ENCODE measurements around the gene INPP1.
"Not testable (repeated sequence)": the region's sequence is repeated elsewhere in the genome, so short reads cannot be mapped to it uniquely, and the experiment has no call there.

INPP1 gene

DNA sequence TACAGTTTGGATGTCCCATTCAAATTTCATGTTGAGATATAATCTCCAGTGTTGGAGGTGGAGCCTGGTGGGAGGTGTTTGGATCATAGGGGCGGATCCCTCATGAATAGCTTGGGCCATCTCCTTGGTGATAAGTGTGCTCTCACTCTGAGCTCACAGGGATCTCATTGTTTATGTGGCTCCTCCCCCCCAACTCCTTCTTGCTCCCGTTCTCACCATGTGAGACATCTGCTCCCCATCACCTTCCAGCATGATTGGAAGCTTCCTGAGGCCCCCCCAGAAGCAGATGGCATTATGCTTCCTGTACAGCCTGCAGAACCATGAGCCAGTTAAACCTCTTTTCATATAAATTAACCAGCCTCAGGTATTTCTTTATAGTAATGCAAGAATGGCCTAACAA lies 3.0 kb upstream of the INPP1 start:
- Mint-ChIP-seq H3K27ac (no peak overlapping the region), H3K36me3 (ENCODE audit: low read depth) (peaks cover 2% of the 10 kb centered on the region), H3K9me3 (no peaks in the 10 kb centered on the region), H3K27me3 (ENCODE audit: low read depth) (peaks cover 38% of the 10 kb centered on the region), H3K4me1 (ENCODE audit: low read depth) (peaks cover 15% of the 10 kb centered on the region), H3K4me3 (no peak overlapping the region)

DNA sequence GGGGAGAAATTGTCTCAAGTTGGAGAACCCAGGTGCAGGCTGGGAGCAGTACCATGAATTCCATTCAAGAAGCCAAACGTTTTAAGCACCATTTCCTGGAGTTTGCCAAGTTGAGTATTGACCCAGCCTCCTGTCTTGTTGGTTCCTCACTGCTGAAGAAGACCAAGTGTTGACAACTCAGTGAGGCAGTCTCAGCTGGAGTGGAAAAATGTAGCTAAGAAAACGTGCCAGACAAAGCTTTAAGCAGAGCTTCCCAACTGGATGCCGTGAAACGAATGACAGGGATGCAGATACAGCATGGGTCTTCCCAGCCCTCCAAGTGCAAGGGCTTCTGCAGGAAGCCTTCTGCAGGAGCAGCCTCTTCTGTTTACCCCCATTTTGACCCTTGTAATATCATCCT lies 778 bp upstream of the INPP1 start:
- no peaks in the 10 kb centered on the region for H3K36me3 Mint-ChIP-seq (ENCODE audit: low read depth)
- peaks cover 17% of the 10 kb centered on the region for H3K4me1 Mint-ChIP-seq (ENCODE audit: low read depth)
- H3K4me3 Mint-ChIP-seq = peak overlapping the region; percentile 82
- H3K27ac Mint-ChIP-seq = no peak overlapping the region
- H3K9me3 Mint-ChIP-seq = no peaks in the 10 kb centered on the region
- H3K27me3 Mint-ChIP-seq (ENCODE audit: low read depth) = peaks cover 31% of the 10 kb centered on the region

DNA sequence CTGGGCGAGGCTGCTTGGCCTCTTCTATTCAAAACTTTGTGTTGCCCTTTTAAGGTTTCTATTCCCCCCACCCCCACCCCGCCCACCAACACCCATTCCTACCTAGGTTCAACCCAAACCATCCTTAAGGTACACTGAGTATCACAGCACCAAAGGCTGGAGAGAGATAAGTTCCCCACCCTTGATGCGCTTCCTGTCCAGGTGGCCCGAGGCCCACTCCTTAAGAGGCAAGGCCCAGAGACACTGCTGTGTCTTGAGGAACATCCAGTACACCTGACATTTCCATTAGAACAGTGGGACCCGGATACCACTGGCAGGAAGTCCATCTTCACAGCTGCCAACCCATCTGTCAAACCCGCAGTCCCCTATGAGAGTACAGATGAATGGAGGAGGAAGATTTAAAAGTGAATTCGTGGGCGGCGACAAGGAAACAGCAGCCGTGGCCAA lies 277 bp upstream of the INPP1 start:
- Mint-ChIP-seq H3K4me3 (peak overlapping the region; percentile 82), H3K36me3 (ENCODE audit: low read depth) (no peaks in the 10 kb centered on the region), H3K9me3 (no peaks in the 10 kb centered on the region), H3K4me1 (ENCODE audit: low read depth) (peaks cover 17% of the 10 kb centered on the region), H3K27me3 (ENCODE audit: low read depth) (peaks cover 29% of the 10 kb centered on the region), H3K27ac (no peak overlapping the region)

DNA sequence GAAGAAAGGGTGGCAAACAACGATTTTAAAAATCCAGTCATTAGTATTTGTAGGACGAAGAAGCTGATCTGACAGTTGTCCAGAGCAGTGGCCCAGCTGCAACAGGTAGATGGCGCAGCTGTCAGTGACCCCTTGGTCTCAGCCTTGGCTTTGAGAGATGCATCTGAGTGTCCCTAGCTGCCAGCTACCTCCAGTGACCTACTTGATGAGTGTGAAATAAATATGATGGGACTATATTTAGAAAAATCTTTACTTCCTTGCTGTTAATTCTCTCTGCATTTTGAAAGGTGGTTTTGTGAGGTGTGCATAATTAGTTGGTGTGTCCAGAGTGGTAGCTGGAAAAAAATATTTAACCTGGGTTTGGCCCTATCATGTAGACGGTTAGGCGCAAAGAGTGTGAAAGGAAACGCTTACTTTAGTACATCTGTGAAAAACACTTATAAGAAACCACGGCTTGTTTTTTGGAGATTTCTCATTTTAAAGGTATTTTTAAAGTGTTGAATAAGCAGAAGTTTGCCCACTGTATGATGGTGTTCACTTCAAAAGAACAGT lies 963 bp downstream of the INPP1 start:
- peak overlapping the region; percentile 73 for H3K27ac Mint-ChIP-seq
- H3K36me3 Mint-ChIP-seq (ENCODE audit: low read depth) = peaks cover 3% of the 10 kb centered on the region
- H3K4me1 Mint-ChIP-seq (ENCODE audit: low read depth) = peaks cover 17% of the 10 kb centered on the region
- no peaks in the 10 kb centered on the region for H3K9me3 Mint-ChIP-seq
- peak overlapping the region; percentile 89 for H3K4me3 Mint-ChIP-seq
- H3K27me3 Mint-ChIP-seq (ENCODE audit: low read depth) = peaks cover 24% of the 10 kb centered on the region

DNA sequence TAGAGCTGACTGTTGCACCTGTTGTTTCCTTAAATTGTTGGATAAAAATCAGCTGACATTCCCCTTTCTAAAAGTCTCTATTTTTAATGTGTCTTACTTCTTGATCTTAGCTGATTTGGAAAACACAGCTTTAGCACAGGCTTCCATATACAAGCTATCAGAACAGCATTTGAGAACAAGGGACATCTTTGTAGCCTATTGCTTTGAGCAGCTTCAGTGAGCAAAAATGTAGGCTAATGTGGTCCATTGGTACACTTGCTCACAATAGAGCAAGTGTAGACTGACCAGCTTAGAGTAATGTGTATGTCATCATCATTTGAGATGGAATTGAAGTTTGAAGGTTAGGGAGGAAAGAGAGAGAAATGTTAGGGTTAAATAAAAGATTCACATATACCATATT lies 7.0 kb downstream of the INPP1 start:
- no peak overlapping the region for H3K4me3 Mint-ChIP-seq

DNA sequence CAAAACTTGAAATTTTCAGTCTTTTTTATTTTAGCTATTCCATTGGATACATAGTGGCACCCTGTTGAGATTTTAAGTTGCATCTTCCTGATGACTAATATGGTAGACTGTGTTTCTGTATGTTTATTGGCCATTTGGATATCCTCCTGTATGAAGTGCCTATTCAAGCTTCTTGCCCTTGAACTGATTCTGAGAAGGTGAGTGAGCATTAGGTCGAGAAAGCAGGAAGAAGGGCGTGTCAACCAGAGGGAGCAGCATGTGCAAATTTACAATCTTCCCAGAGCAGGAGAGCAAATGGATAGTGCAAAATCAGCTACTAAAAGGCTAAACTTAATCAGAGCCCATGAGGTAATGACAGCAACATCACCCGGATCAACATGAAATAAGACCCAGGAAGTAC lies 8.6 kb downstream of the INPP1 start:
- H3K4me3 Mint-ChIP-seq = no peak overlapping the region
- no peak overlapping the region for H3K27ac Mint-ChIP-seq
- peaks cover 3% of the 10 kb centered on the region for H3K36me3 Mint-ChIP-seq (ENCODE audit: low read depth)
- no peaks in the 10 kb centered on the region for H3K27me3 Mint-ChIP-seq (ENCODE audit: low read depth)
- peaks cover 2% of the 10 kb centered on the region for H3K4me1 Mint-ChIP-seq (ENCODE audit: low read depth)
- H3K9me3 Mint-ChIP-seq = no peaks in the 10 kb centered on the region

More for the DNA sequence above, 7.0 kb downstream of the INPP1 start:
- Mint-ChIP-seq H3K27me3 (ENCODE audit: low read depth) (no peaks in the 10 kb centered on the region), H3K27ac (no peak overlapping the region), H3K4me1 (ENCODE audit: low read depth) (peaks cover 4% of the 10 kb centered on the region), H3K9me3 (no peaks in the 10 kb centered on the region), H3K36me3 (ENCODE audit: low read depth) (peaks cover 3% of the 10 kb centered on the region)

DNA sequence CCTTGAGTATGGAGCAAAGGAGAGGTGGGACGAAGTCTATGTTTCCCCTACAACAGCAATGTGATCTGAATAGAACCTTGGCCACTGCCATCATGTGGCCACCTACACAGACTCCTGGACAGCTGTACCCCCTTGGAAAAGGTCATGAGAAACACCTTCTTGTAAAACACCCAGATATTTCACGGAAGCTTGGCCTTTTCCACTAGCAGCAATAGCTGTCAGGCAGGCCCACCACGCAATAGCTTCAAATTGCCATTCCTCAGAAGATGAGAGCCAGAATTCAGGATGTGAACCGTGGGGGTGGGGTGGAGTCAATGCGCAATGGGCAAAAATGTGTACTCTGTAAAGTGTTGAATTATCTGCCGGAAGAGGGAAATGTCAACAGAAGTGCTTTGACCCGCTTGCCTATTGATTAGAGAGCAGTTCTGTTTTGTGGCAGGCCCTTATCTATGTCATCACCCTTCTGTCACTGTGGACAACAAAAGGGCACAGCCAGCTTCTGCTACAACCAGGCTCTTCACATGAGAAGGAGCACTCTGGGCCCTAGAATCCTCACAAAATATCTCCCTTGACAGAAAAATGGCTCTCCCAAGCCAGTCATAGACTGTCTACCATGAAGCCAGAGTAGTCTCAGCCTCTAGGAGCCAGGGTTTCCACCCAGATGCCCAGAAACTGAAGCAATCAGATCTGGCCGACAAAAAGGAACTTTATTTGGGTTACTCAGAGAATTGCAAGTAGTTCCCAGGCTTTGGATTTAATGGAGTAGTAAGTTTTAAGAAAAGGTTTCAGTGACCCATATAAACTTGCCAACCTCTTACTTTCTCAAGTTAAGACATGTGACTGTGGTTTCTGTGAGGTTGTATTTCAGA lies 9.5 kb downstream of the INPP1 start:
- Mint-ChIP-seq H3K27ac (no peak overlapping the region), H3K4me3 (no peak overlapping the region), H3K9me3 (no peaks in the 10 kb centered on the region), H3K4me1 (ENCODE audit: low read depth) (peaks cover 2% of the 10 kb centered on the region), H3K36me3 (ENCODE audit: low read depth) (peaks cover 3% of the 10 kb centered on the region), H3K27me3 (ENCODE audit: low read depth) (no peaks in the 10 kb centered on the region)

DNA sequence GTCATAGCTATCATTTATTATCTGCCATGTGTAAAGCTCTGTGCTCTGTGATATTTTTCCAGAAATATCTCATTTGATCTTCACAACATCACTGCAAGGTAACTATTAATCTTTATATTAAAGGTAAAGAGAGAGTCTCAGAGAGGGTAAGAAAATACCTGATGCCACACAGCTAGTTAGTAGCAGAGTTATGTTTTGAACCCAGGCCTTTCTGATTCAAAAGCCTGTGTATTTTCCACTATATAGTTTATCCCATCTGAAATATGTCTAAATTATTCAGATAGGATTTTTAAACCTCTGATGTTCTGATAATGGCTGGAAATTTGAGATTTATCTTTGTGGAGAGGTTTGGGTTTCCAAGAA lies 10.1 kb downstream of the INPP1 start:
- Mint-ChIP-seq H3K4me1 (ENCODE audit: low read depth) (peaks cover 2% of the 10 kb centered on the region), H3K36me3 (ENCODE audit: low read depth) (peaks cover under 1% of the 10 kb centered on the region), H3K27ac (no peak overlapping the region), H3K27me3 (ENCODE audit: low read depth) (no peaks in the 10 kb centered on the region), H3K4me3 (no peak overlapping the region), H3K9me3 (no peaks in the 10 kb centered on the region)

DNA sequence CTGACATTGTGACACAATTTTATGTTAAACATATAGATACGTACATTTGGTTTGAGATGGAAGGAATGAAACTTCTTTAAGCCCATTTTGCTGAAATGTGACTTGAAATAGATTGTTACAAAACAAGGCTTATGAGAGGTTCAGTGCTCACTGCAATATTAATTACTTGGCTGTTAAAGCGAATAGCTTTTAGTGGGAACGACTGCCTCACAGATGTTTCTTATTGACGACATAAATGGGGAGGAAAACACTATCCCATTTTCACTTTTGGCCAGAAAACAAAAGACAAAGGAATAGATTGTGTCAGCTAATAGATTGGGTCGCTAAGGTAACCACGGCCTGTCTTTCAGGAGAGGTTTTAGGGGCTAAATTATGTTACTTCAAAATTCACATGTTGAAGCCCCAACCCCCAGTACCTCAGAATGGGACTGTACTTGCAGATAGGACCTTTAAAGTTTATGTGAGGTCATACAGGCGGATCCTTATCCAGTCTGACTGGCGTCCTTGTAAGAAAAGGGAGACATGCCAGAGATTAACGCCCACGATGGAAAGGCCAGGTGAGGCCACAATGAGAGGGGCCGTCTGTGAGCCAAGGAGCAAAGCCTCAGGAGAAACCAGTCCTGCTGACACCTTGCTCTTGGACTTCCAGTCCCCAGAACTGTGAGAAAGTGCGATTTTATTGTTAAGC lies 10.8 kb downstream of the INPP1 start:
- Mint-ChIP-seq H3K27ac (no peak overlapping the region), H3K36me3 (ENCODE audit: low read depth) (no peaks in the 10 kb centered on the region), H3K4me3 (no peak overlapping the region), H3K27me3 (ENCODE audit: low read depth) (no peaks in the 10 kb centered on the region), H3K9me3 (no peaks in the 10 kb centered on the region), H3K4me1 (ENCODE audit: low read depth) (peaks cover 2% of the 10 kb centered on the region)

DNA sequence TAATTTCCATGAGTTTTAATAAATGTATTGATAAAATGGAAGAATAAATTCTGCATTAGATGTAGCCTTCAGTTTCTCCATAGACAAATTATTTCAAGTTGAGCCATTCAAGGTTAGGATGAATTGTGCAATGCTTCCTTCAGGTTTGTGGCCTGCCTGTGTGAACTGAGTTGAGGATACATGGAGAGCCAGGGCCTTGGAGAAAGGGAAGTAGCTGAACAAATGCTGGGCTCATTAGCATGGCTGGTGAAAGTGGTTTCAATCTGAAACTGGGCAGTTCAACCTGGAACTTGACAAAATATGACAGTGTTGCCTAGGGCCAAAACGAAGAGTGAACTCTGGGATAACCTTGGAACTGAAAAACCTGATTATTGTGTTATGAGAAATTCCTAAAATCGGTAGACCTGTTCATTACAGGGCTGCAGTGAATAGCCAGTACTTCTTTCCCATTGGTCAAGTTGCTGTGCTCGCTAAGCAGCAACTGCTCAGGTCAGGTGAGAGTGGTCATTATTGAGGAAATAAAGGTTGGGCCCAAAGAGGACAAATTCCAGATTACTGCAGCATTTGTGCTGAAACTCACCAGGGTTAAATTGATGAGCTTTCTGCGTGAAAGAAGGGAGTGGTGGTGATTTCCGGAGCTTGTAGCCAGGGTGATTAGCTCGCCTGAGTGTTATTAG lies 12.7 kb downstream of the INPP1 start:
- H3K36me3 Mint-ChIP-seq (ENCODE audit: low read depth) = no peaks in the 10 kb centered on the region
- no peak overlapping the region for H3K4me3 Mint-ChIP-seq
- H3K27ac Mint-ChIP-seq = no peak overlapping the region
- no peaks in the 10 kb centered on the region for H3K9me3 Mint-ChIP-seq
- H3K4me1 Mint-ChIP-seq (ENCODE audit: low read depth) = peaks cover 16% of the 10 kb centered on the region
- H3K27me3 Mint-ChIP-seq (ENCODE audit: low read depth) = no peaks in the 10 kb centered on the region

DNA sequence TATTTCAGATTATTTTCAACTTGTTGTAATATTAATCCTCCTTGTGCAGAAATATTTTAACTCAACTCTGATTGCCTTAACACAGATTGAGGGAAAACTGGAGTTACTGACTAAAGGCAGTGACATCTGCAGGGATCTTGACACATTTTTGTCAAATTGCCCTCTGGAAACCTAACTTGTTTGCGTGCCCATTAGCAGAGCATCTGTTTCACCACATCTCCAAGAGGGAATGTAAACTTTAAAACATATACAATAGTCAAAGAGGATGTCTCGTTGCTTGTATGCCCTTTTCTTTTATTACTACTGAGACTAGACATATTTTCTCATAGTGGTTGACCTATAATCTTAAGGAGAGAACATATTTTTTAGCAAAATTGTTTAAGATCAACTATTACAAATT lies 14.2 kb downstream of the INPP1 start:
- H3K4me3 Mint-ChIP-seq = no peak overlapping the region
- no peaks in the 10 kb centered on the region for H3K27me3 Mint-ChIP-seq (ENCODE audit: low read depth)
- no peaks in the 10 kb centered on the region for H3K9me3 Mint-ChIP-seq
- no peaks in the 10 kb centered on the region for H3K36me3 Mint-ChIP-seq (ENCODE audit: low read depth)
- H3K4me1 Mint-ChIP-seq (ENCODE audit: low read depth) = peaks cover 22% of the 10 kb centered on the region
- no peak overlapping the region for H3K27ac Mint-ChIP-seq

DNA sequence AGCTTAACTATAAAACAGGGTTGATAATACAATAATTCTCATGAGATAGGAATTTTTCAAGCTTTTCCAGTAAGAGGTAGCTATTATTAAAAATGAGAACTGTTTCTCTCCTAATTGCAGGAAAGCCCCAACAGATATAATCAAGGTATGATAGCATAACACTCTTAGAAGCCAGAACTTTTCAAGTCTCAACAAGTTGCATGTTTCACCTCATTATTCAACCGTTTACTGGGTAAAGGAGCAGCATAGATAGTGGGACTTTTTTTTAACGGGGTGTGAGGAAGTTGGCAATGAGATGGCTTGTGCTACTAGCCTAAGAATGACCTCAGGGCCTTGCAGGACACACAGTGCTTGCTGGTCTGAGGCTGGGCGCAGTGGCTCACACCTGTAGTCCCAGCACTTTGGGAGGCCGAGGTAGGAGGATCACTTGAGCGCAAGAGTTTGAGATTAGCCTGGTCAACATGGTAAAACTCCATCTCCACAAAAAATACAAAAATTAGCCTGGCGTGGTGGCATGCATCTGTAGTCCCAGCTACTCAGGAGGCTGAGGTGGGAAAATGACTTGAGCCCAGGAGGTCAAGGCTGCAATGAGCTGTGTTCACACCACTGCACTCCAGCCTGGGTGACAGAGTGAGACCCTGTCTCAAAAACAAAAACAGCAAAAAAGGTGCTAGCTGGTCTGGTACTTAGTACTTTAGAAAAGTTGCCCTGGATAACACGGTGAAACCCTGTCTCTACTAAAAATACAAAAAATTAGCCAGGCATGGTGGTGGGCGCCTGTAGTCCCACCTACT lies 15.5 kb downstream of the INPP1 start:
- Mint-ChIP-seq H3K27ac (peak overlapping the region; percentile 36), H3K4me1 (ENCODE audit: low read depth) (peaks cover 21% of the 10 kb centered on the region)
- H3K4me3 Mint-ChIP-seq; H3K27me3 Mint-ChIP-seq (ENCODE audit: low read depth); H3K9me3 Mint-ChIP-seq; H3K36me3 Mint-ChIP-seq (ENCODE audit: low read depth): not testable (repeated sequence)

DNA sequence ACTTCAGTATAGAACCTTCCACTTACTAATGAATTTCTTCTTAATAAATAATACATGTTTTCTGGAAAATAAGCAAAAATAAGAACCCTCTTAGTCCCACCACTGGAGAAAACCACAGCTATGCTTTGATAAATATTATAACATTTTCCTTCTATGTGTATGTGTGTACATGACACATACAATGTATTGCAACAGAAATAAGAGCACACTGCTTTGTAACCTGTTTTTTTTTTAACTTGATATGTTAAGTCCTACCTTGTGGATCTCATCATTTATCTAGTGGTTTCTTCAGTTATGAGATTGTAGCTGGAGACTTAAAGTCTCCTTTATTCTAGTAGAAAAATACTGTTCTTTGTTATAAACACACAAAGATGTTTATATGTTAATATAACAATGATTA lies 17.2 kb downstream of the INPP1 start:
- Mint-ChIP-seq H3K4me3 (peak overlapping the region; percentile 91), H3K27ac (peak overlapping the region; percentile 88), H3K27me3 (ENCODE audit: low read depth) (no peaks in the 10 kb centered on the region), H3K4me1 (ENCODE audit: low read depth) (peaks cover 20% of the 10 kb centered on the region), H3K9me3 (no peaks in the 10 kb centered on the region), H3K36me3 (ENCODE audit: low read depth) (peaks cover 2% of the 10 kb centered on the region)

DNA sequence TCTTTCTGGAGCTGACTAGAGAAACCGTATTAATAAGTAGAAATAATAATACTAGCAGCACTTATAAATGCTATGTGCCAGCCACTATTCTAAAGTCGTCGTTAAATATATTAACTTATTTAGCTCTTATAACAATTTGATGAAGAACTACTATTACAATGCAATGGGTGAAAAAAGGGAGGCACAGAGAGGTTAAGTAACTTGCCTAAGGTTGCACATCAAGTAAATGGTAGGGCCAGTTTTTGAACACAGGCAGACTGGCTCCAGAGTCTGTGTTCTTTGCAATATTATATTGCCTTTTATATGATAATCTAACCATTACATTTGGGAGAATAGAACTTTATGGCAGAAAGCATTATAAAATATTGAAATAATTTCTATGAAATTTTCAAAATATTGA lies 17.6 kb downstream of the INPP1 start:
- Mint-ChIP-seq H3K27me3 (ENCODE audit: low read depth) (no peaks in the 10 kb centered on the region), H3K27ac (no peak overlapping the region), H3K4me3 (no peak overlapping the region), H3K36me3 (ENCODE audit: low read depth) (peaks cover 2% of the 10 kb centered on the region), H3K4me1 (ENCODE audit: low read depth) (peaks cover 20% of the 10 kb centered on the region), H3K9me3 (no peaks in the 10 kb centered on the region)
